Liver (tissue), 9 donors: ENCODE data around the gene ATF6B. TPM values are rescaled to one million over a fixed set of nuclear protein-coding genes. Genes with fewer than 3 reads are reported as not detected.

Experiments
- DNase-seq: peaks from one replicate; pipeline ENCODE4 v3.0.0-alpha.2; 2017; ENCODE audit warnings: low spot score
- H3K27ac ChIP-seq, 2 donors: one replicate each; pipeline ENCODE4 v1.7.0; 2013; ENCODE audit warnings: inconsistent platforms in 2 of 2, low read length in 2 of 2, control low read depth in 1 of 2, low read depth in 1 of 2, mild to moderate bottlenecking in 1 of 2
- H3K27me3 ChIP-seq, 4 donors: one replicate each; pipeline versions ENCODE4 v1.6.1 to v1.7.0; 2013; ENCODE audit warnings: low read length in 3 of 4, inconsistent platforms in 1 of 4, mild to moderate bottlenecking in 1 of 4, moderate library complexity in 1 of 4; ENCODE audit not compliant: control insufficient read depth in 4 of 4, insufficient read depth in 4 of 4
- H3K36me3 ChIP-seq, 4 donors: one replicate each; pipeline versions ENCODE4 v1.6.1 to v1.7.0; 2013; ENCODE audit warnings: low read length in 3 of 4, mild to moderate bottlenecking in 3 of 4, low read depth in 1 of 4, moderate library complexity in 1 of 4; ENCODE audit not compliant: control insufficient read depth in 4 of 4, insufficient read depth in 3 of 4
- H3K4me1 ChIP-seq, 4 donors: one replicate each; pipeline versions ENCODE4 v1.6.1 to v1.7.0; 2013; ENCODE audit warnings: low read length in 3 of 4, mild to moderate bottlenecking in 3 of 4, moderate library complexity in 1 of 4; ENCODE audit not compliant: control insufficient read depth in 4 of 4, insufficient read depth in 4 of 4
- H3K4me3 ChIP-seq, 3 donors: one replicate each; pipeline versions ENCODE4 v1.6.1 to v1.7.0; 2013; ENCODE audit warnings: low read length in 3 of 3, control low read depth in 1 of 3, low read depth in 1 of 3, mild to moderate bottlenecking in 1 of 3
- H3K9ac ChIP-seq, 2 donors: one replicate each; pipeline ENCODE4 v1.7.0; 2013; ENCODE audit warnings: low read length in 2 of 2, mild to moderate bottlenecking in 2 of 2, moderate library complexity in 2 of 2, control low read depth in 1 of 2, low read depth in 1 of 2
- H3K9me3 ChIP-seq, 4 donors: one replicate each; pipeline versions ENCODE4 v1.6.1 to v1.7.0; 2013; ENCODE audit warnings: low read length in 3 of 4; ENCODE audit not compliant: control insufficient read depth in 4 of 4
- ATF3 ChIP-seq: IDR thresholded peaks from 2 replicates; pipeline ENCODE4 v1.6.1; 2016; ENCODE audit warnings: antibody characterized with exemption
- CTCF ChIP-seq: fragments of 150-350 bp; IDR thresholded peaks from 2 replicates; pipeline ENCODE4 v1.5.1; 2017; ENCODE audit warnings: improper control_type of control experiment, low read depth, low read length; ENCODE audit not compliant: missing input control
- EGR1 ChIP-seq, 2 donors: IDR thresholded peaks; 2 replicates each; pipeline ENCODE4 v1.6.1; 2016 to 2018; ENCODE audit warnings: antibody characterized with exemption in 2 of 2, low read depth in 2 of 2
- FOXA1 ChIP-seq: IDR thresholded peaks from 2 replicates; pipeline ENCODE4 v1.6.1; 2016; ENCODE audit warnings: antibody characterized with exemption
- FOXA2 ChIP-seq: IDR thresholded peaks from 2 replicates; pipeline ENCODE4 v1.6.1; 2016; ENCODE audit warnings: antibody characterized with exemption
- HNF4A ChIP-seq, 2 donors: conservative IDR thresholded peaks; 2 replicates each; pipeline ENCODE4 v1.6.1; 2016; ENCODE audit warnings: antibody characterized with exemption in 2 of 2, mild to moderate bottlenecking in 2 of 2
- HNF4G ChIP-seq: IDR thresholded peaks from 2 replicates; pipeline ENCODE4 v1.6.1; 2016; ENCODE audit warnings: antibody characterized with exemption
- MAX ChIP-seq: IDR thresholded peaks from 2 replicates; pipeline ENCODE4 v1.6.1; 2016; ENCODE audit warnings: antibody characterized with exemption
- NR2F2 ChIP-seq: IDR thresholded peaks from 2 replicates; pipeline ENCODE4 v1.6.1; 2016; ENCODE audit warnings: antibody characterized with exemption
- RAD21 ChIP-seq, 2 donors: IDR thresholded peaks; 2 replicates each; pipeline ENCODE4 v1.6.1; 2016; ENCODE audit warnings: antibody characterized with exemption in 2 of 2, mild to moderate bottlenecking in 2 of 2
- RXRA ChIP-seq, 2 donors: IDR thresholded peaks; 2 replicates each; pipeline ENCODE4 v1.6.1; 2017 to 2018; ENCODE audit warnings: antibody characterized with exemption in 2 of 2, mild to moderate bottlenecking in 1 of 2
- TAF1 ChIP-seq: conservative IDR thresholded peaks from 2 replicates; pipeline ENCODE4 v1.6.1; 2016; ENCODE audit warnings: antibody characterized with exemption, mild to moderate bottlenecking
- YY1 ChIP-seq: IDR thresholded peaks from 2 replicates; pipeline ENCODE4 v1.6.1; 2016; ENCODE audit warnings: antibody characterized with exemption, mild to moderate bottlenecking
- ZBTB33 ChIP-seq: IDR thresholded peaks from 2 replicates; pipeline ENCODE4 v1.6.1; 2016; ENCODE audit warnings: antibody characterized with exemption
- whole genome bisulfite sequencing: extraction: QIAGEN DNeasy Blood & Tissue Kit; methylation state at CpG from one replicate; pipeline ENCODE4 v1.1.7; 2013; 5-methylcytosine and 5-hydroxymethylcytosine counted together
- polyA plus RNA-seq, 2 donors: library from polyadenylated mRNA; stranded (reverse) in 1 of 2; unstranded in 1 of 2; fragments of 200-250 nt in 1 of 2; fragments of >200 nt in 1 of 2; fragmentation: Nextera tagmentation in 1 of 2; extraction: Ambion mirVana in 1 of 2; gene quantifications; one replicate each; pipeline versions ENCODE4 v1.2.1 to v1.2.3, GENCODE V29; 2013 to 2015
- total RNA-seq, 2 donors: library from RNA; depleted of rRNA; stranded (reverse); fragments of >200 nt; gene quantifications; one replicate each; pipeline ENCODE4 v1.2.3, GENCODE V29; 2014
- donor health status: healthy.
- donor health status: healthy.
- donor health status: healthy.
- donor health status: healthy.
- donor health status: healthy.

ATF6B gene
- total and polyA plus RNA-seq, 4 donors, result 13.6 to 24.8 (median 15.5) TPM

GRCh38 chr6:32131439-32131948 lies 3.4 kb upstream of the ATF6B start:
- 85% methylated on average over 14 of the region's 14 CpGs for WGBS
- H3K4me3 ChIP-seq, result no peak overlapping the region
- peaks cover 3 to 28% (median 24%) of the 10 kb centered on the region in 4 donors for H3K4me1 ChIP-seq
- H3K9ac ChIP-seq, result no peak overlapping the region
- no peak for DNase-seq
- no peaks in the 10 kb centered on the region for H3K36me3 ChIP-seq
- no peaks in the 10 kb centered on the region for H3K9me3 ChIP-seq
- TF ChIP-seq RXRA (IDR thresholded peaks at IDR 0.05), result no peak
- no peak for TF ChIP-seq YY1
- no peak for TF ChIP-seq MAX
- TF ChIP-seq ZBTB33, result no peak
- no peak for TF ChIP-seq RAD21 (IDR thresholded peaks at IDR 0.05)
- no peak for TF ChIP-seq HNF4A (conservative IDR thresholded peaks at IDR 0.05)
- no peak for TF ChIP-seq CTCF
- TF ChIP-seq FOXA2, result no peak
- TF ChIP-seq EGR1 (IDR thresholded peaks at IDR 0.05; ENCODE audit: low read depth in 2 of 2), result no peak
- TF ChIP-seq NR2F2, result no peak
- no peak for TF ChIP-seq HNF4G
- no peak for TF ChIP-seq ATF3
- TF ChIP-seq TAF1, result no peak
- TF ChIP-seq FOXA1, result no peak
- H3K27ac ChIP-seq, result no peak overlapping the region
- no peaks in the 10 kb centered on the region for H3K27me3 ChIP-seq

GRCh38 chr6:32129297-32130088 lies 1.4 kb upstream of the ATF6B start:
- WGBS, result 41% methylated on average over 22 of the region's 22 CpGs
- Histone ChIP-seq H3K27me3 (no peaks in the 10 kb centered on the region), H3K4me1 (peaks cover 3 to 28% (median 24%) of the 10 kb centered on the region in 4 donors), H3K27ac (peak overlapping the region; percentile 93), H3K36me3 (peaks cover 2 to 9% (median 8%) of the 10 kb centered on the region in 4 donors), H3K9me3 (no peaks in the 10 kb centered on the region), H3K4me3 (peak overlapping the region; percentile 62 to 71 (median 65)), H3K9ac (peak overlapping the region in 1 of 2 donors; percentile 56)
- DNase-seq, result no peak
- TF ChIP-seq RAD21 (IDR thresholded peaks at IDR 0.05) (no peak), RXRA (IDR thresholded peaks at IDR 0.05) (no peak), HNF4A (conservative IDR thresholded peaks at IDR 0.05) (peak in 1 of 2 donors; percentile 9), TAF1 (no peak)
